Thyroid gland (tissue), 4 donors: ENCODE results near the gene ARHGAP36. TPM values are rescaled to one million over a fixed set of nuclear protein-coding genes. Genes with fewer than 3 reads are reported as not detected.

Source experiments
- DNase-seq, 2 donors: peaks; one replicate each; pipeline ENCODE4 v3.0.0-alpha.2; 2019
- H3K27ac ChIP-seq, 3 donors: fragments of 200-600 bp; sonication (generic); 1 replicate in 2 of 3; 2 replicates in 1 of 3; pipeline ENCODE4 v1.5.1; 2016 to 2019; ENCODE audit warnings: mild to moderate bottlenecking in 1 of 3, moderate library complexity in 1 of 3
- H3K27me3 ChIP-seq: fragments of 200-600 bp; sonication (generic); one replicate; pipeline ENCODE4 v1.5.1; 2019
- H3K36me3 ChIP-seq, 2 donors: fragments of 200-600 bp; sonication (generic); one replicate each; pipeline ENCODE4 v1.5.1; 2016 to 2019
- H3K4me1 ChIP-seq, 2 donors: fragments of 200-600 bp; sonication (generic); one replicate each; pipeline ENCODE4 v1.5.1; 2017 to 2019
- H3K4me3 ChIP-seq, 3 donors: fragments of 200-600 bp; sonication (generic); replicated peaks in 1 of 3; 1 replicate in 2 of 3; 2 replicates in 1 of 3; pipeline ENCODE4 v1.5.1; 2016; ENCODE audit warnings: mild to moderate bottlenecking in 1 of 3
- H3K9me3 ChIP-seq: fragments of 200-600 bp; sonication (generic); one replicate; pipeline ENCODE4 v1.5.1; 2017
- CTCF ChIP-seq, 6 experiments: fragments of 200-600 bp in 3 of 6; fragments of 450-650 bp in 3 of 6; sonication (generic) in 3 of 6; IDR thresholded peaks; one replicate each; pipeline ENCODE4 v1.5.1; 2016 to 2019; ENCODE audit warnings: antibody characterized with exemption in 6 of 6, mild to moderate bottlenecking in 2 of 6, inconsistent platforms in 1 of 6, moderate library complexity in 1 of 6
- POLR2A ChIP-seq, 2 donors: fragments of 450-650 bp; IDR thresholded peaks; one replicate each; pipeline ENCODE4 v1.6.1; 2017; ENCODE audit warnings: antibody characterized with exemption in 2 of 2, mild to moderate bottlenecking in 2 of 2, moderate library complexity in 1 of 2
- WGBS, 2 donors: methylation state at CpG; one replicate each; pipeline ENCODE4 v1.1.5; 2017; 5-methylcytosine and 5-hydroxymethylcytosine counted together
- intact Hi-C: fragments of 100-400 bp; cut with DNase I; formaldehyde crosslinking; loops from one replicate; pipeline ENCODE4 v1.15.1; 2023
- total RNA-seq, 4 donors: library from RNA; depleted of rRNA; stranded (reverse); fragments of >200 nt; gene quantifications; one replicate each; pipeline ENCODE4 v1.2.3, GENCODE V29; 2016

ARHGAP36 gene
- total RNA-seq, 4 donors from 2014 or later: not detected

GRCh38 chrX:131040781-131041180 is 17.4 kb upstream of the ARHGAP36 start:
- no peak overlapping the region for H3K27ac ChIP-seq
- intact Hi-C loops: no loop called here
- H3K9me3 ChIP-seq: no peaks in the 10 kb centered on the region
- no peak for DNase-seq
- no peak overlapping the region for H3K4me3 ChIP-seq
- H3K36me3 ChIP-seq: no peaks in the 10 kb centered on the region
- H3K27me3 ChIP-seq: no peaks in the 10 kb centered on the region
- TF ChIP-seq POLR2A (IDR thresholded peaks at IDR 0.05) (no peak), CTCF (IDR thresholded peaks at IDR 0.05) (no peak)
- H3K4me1 ChIP-seq: no peaks in the 10 kb centered on the region

- Histone ChIP-seq H3K9me3 (no peaks in the 10 kb centered on the region), H3K27me3 (no peaks in the 10 kb centered on the region), H3K27ac (no peak overlapping the region), H3K4me1 (no peaks in the 10 kb centered on the region), H3K4me3 (no peak overlapping the region), H3K36me3 (no peaks in the 10 kb centered on the region)
- DNase-seq: no peak
- WGBS, 2 donors: 88 to 91% methylated on average over 5 to 6 of the region's 6 CpGs
- intact Hi-C loops: no loop called here
- no peak for TF ChIP-seq POLR2A (IDR thresholded peaks at IDR 0.05)
- no peak for TF ChIP-seq CTCF (IDR thresholded peaks at IDR 0.05)
Observed at GRCh38 chrX:131041667-131042066, 16.5 kb upstream of the ARHGAP36 start.

- intact Hi-C loops: no loop called here
- Histone ChIP-seq H3K9me3 (no peaks in the 10 kb centered on the region), H3K4me1 (no peaks in the 10 kb centered on the region), H3K36me3 (no peaks in the 10 kb centered on the region), H3K27me3 (no peaks in the 10 kb centered on the region), H3K27ac (no peak overlapping the region), H3K4me3 (no peak overlapping the region)
- TF ChIP-seq CTCF (IDR thresholded peaks at IDR 0.05) (no peak), POLR2A (IDR thresholded peaks at IDR 0.05) (no peak)
- DNase-seq: no peak
- 38 to 44% methylated on average over 2 to 5 of the region's 5 CpGs for WGBS, 2 donors
Observed at GRCh38 chrX:131045726-131046125, 12.4 kb upstream of the ARHGAP36 start.

GRCh38 chrX:131046596-131046995 is 11.6 kb upstream of the ARHGAP36 start:
- Histone ChIP-seq H3K27me3 (no peaks in the 10 kb centered on the region), H3K4me1 (no peaks in the 10 kb centered on the region), H3K27ac (no peak overlapping the region), H3K4me3 (no peak overlapping the region), H3K36me3 (no peaks in the 10 kb centered on the region), H3K9me3 (no peaks in the 10 kb centered on the region)
- no peak for DNase-seq
- intact Hi-C loops: no loop called here
- WGBS, 2 donors: 32 to 36% methylated on average over 5 of the region's 5 CpGs
- no peak for TF ChIP-seq CTCF (IDR thresholded peaks at IDR 0.05)
- TF ChIP-seq POLR2A (IDR thresholded peaks at IDR 0.05): no peak

DNA sequence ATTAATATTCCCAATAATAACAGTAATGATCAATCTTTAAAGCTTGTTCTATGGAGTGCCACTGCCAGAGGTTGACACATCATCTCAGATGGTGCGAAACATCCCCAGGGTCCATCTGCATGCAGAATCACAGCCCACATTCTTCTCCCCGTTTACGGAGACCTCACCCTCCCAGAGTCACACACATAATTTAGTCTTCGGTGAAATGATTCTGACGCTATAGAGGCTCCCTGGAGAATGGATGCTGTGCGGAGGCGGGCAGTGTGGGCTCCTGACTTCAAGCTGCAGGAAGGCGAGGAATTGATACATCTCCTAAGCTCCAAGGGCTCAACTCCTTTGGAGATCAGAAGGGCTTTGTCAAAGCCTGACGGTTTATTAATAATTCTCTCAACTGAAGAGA is 11.0 kb upstream of the ARHGAP36 start:
- Histone ChIP-seq H3K4me1 (no peaks in the 10 kb centered on the region), H3K9me3 (no peaks in the 10 kb centered on the region), H3K4me3 (no peak overlapping the region), H3K27me3 (no peaks in the 10 kb centered on the region), H3K36me3 (no peaks in the 10 kb centered on the region), H3K27ac (no peak overlapping the region)
- 66% methylated on average over 7 to 9 of the region's 9 CpGs for WGBS, 2 donors
- intact Hi-C loops: no loop called here
- TF ChIP-seq POLR2A (IDR thresholded peaks at IDR 0.05) (no peak), CTCF (IDR thresholded peaks at IDR 0.05) (no peak)
- no peak for DNase-seq
